GM23338 (cell line): ENCODE measurements around the gene MAP3K5.

Experiments used
- EZH2phosphoT487 ChIP-seq: fragments of 200-600 bp; sonication (generic); IDR thresholded peaks from one replicate; pipeline ENCODE4 v1.8.1; 2018; ENCODE audit warnings: antibody characterized with exemption; ENCODE audit not compliant: unreplicated experiment
- NANOG ChIP-seq: IDR thresholded peaks from 2 replicates; pipeline ENCODE4 v1.6.1; 2016; ENCODE audit warnings: antibody characterized with exemption, borderline replicate concordance
- POLR2AphosphoS5 ChIP-seq: IDR thresholded peaks from 2 replicates; pipeline ENCODE4 v1.6.1; 2016; ENCODE audit warnings: antibody characterized with exemption, low read depth
- TF ChIP-seq, protein P1 (sequence below), 2 experiments: fragments of 200-600 bp in 1 of 2; sonication (generic) in 1 of 2; conservative IDR thresholded peaks; 2 replicates each; pipeline versions ENCODE4 v1.5.1 to v1.6.1; 2016 to 2017; ENCODE audit warnings: antibody characterized with exemption in 2 of 2, low read depth in 2 of 2, mild to moderate bottlenecking in 2 of 2, moderate library complexity in 1 of 2
- TF ChIP-seq, protein P2 (sequence below): IDR thresholded peaks from one replicate; pipeline ENCODE4 v1.6.1; 2018; ENCODE audit warnings: antibody characterized with exemption; ENCODE audit not compliant: unreplicated experiment

GRCh38 chr6:136568129-136568528, 224.1 kb downstream of the MAP3K5 start:
- TF ChIP-seq, protein P1, sequence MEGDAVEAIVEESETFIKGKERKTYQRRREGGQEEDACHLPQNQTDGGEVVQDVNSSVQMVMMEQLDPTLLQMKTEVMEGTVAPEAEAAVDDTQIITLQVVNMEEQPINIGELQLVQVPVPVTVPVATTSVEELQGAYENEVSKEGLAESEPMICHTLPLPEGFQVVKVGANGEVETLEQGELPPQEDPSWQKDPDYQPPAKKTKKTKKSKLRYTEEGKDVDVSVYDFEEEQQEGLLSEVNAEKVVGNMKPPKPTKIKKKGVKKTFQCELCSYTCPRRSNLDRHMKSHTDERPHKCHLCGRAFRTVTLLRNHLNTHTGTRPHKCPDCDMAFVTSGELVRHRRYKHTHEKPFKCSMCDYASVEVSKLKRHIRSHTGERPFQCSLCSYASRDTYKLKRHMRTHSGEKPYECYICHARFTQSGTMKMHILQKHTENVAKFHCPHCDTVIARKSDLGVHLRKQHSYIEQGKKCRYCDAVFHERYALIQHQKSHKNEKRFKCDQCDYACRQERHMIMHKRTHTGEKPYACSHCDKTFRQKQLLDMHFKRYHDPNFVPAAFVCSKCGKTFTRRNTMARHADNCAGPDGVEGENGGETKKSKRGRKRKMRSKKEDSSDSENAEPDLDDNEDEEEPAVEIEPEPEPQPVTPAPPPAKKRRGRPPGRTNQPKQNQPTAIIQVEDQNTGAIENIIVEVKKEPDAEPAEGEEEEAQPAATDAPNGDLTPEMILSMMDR (conservative IDR thresholded peaks at IDR 0.05; ENCODE audit: low read depth in 2 of 2), result no peak
- TF ChIP-seq, protein P2, sequence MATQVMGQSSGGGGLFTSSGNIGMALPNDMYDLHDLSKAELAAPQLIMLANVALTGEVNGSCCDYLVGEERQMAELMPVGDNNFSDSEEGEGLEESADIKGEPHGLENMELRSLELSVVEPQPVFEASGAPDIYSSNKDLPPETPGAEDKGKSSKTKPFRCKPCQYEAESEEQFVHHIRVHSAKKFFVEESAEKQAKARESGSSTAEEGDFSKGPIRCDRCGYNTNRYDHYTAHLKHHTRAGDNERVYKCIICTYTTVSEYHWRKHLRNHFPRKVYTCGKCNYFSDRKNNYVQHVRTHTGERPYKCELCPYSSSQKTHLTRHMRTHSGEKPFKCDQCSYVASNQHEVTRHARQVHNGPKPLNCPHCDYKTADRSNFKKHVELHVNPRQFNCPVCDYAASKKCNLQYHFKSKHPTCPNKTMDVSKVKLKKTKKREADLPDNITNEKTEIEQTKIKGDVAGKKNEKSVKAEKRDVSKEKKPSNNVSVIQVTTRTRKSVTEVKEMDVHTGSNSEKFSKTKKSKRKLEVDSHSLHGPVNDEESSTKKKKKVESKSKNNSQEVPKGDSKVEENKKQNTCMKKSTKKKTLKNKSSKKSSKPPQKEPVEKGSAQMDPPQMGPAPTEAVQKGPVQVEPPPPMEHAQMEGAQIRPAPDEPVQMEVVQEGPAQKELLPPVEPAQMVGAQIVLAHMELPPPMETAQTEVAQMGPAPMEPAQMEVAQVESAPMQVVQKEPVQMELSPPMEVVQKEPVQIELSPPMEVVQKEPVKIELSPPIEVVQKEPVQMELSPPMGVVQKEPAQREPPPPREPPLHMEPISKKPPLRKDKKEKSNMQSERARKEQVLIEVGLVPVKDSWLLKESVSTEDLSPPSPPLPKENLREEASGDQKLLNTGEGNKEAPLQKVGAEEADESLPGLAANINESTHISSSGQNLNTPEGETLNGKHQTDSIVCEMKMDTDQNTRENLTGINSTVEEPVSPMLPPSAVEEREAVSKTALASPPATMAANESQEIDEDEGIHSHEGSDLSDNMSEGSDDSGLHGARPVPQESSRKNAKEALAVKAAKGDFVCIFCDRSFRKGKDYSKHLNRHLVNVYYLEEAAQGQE, result no peak
- TF ChIP-seq EZH2phosphoT487, result no peak
- TF ChIP-seq POLR2AphosphoS5, result no peak
- no peak for TF ChIP-seq NANOG
